ENCODE results near the gene SH3BP2.

The SH3BP2 gene

DNA sequence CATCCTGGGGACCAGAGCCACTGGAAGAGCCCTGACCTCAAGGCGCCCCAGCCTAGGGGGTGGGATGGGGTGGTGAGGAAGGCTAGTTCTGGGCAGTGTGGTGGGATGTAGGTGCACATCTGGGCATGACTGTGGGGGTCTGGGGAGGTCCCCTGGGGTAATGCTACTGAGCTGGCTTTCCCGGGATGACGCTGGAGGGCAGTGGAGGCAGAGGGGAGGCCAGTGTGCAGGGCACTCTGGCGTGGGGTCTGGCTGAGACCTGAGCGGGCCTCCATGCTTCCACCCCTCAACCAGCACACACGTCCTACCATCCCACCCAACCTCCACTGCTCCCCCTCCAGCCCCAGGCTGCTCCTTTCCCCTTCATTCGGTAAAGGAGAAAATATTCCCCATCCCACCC is 4.8 kb upstream of the SH3BP2 start:
- DNase-seq (ENCODE audit: low spot score) = no peak
- in situ Hi-C loops (cut with MboI; ENCODE audit: low pct_unique_long_range_greater_than_20kb, low sequenced_read_pairs, unreplicated experiment) = no loop called here
- TF ChIP-seq, protein P1, sequence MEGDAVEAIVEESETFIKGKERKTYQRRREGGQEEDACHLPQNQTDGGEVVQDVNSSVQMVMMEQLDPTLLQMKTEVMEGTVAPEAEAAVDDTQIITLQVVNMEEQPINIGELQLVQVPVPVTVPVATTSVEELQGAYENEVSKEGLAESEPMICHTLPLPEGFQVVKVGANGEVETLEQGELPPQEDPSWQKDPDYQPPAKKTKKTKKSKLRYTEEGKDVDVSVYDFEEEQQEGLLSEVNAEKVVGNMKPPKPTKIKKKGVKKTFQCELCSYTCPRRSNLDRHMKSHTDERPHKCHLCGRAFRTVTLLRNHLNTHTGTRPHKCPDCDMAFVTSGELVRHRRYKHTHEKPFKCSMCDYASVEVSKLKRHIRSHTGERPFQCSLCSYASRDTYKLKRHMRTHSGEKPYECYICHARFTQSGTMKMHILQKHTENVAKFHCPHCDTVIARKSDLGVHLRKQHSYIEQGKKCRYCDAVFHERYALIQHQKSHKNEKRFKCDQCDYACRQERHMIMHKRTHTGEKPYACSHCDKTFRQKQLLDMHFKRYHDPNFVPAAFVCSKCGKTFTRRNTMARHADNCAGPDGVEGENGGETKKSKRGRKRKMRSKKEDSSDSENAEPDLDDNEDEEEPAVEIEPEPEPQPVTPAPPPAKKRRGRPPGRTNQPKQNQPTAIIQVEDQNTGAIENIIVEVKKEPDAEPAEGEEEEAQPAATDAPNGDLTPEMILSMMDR (IDR thresholded peaks at IDR 0.05; ENCODE audit: extremely low read depth, insufficient read depth, missing control alignments) = no peak

DNA sequence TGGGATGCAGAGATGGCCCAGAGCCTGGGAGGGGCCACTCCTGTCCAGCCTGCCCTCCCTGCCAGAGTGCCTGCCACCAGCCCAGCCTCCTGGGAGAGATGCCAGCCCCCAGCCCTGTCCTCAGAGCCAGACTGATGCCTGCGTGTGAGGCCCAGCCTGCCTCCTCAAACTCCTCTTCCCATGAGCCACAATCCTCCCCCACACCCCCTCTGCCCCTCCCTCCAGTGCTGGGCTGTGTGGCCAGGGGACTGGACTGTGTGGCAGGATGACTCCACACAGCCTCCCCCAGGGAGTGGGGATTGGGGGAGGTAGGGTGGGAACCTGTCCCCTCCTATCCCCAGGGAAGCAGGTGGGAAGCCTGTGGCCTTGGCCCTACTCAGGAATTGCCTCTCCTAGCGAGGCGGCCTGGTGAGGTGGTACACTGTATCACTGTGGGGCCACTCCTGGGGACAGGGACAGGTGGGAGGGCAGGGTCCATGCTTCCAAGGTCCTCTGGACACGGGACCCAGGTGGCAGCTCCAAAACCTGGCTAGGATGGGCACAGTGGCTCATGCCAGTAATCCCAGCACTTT is 4.3 kb upstream of the SH3BP2 start:
- in situ Hi-C loops (cut with MboI; ENCODE audit: low pct_unique_long_range_greater_than_20kb, low sequenced_read_pairs, unreplicated experiment) = no loop called here
- DNase-seq (ENCODE audit: low spot score) = no peak
- TF ChIP-seq, protein P1 (IDR thresholded peaks at IDR 0.05; ENCODE audit: extremely low read depth, insufficient read depth, missing control alignments) = no peak

DNA sequence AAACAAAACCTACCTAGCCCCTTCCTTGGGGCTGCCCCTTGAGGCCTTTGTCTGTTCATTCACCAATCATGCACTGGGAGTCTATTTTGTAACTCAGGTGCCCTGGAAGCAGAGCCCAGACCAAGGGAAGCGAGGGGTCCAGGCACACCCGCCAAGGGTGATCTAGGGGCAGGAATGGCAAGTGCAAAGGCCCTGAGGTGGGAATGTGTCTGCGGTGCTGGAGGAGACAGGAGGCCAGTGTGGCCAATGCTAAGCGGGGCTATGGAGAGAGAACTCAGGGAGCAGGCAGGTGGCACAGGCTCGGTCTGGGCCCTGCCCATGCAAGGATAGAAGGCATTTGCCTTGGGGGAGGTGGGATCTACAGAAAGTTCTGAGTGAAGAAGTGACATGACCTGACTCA is 3.5 kb upstream of the SH3BP2 start:
- TF ChIP-seq, protein P1 (IDR thresholded peaks at IDR 0.05; ENCODE audit: extremely low read depth, insufficient read depth, missing control alignments) = no peak
- DNase-seq (ENCODE audit: low spot score) = no peak
- in situ Hi-C loops (cut with MboI; ENCODE audit: low pct_unique_long_range_greater_than_20kb, low sequenced_read_pairs, unreplicated experiment) = no loop called here

DNA sequence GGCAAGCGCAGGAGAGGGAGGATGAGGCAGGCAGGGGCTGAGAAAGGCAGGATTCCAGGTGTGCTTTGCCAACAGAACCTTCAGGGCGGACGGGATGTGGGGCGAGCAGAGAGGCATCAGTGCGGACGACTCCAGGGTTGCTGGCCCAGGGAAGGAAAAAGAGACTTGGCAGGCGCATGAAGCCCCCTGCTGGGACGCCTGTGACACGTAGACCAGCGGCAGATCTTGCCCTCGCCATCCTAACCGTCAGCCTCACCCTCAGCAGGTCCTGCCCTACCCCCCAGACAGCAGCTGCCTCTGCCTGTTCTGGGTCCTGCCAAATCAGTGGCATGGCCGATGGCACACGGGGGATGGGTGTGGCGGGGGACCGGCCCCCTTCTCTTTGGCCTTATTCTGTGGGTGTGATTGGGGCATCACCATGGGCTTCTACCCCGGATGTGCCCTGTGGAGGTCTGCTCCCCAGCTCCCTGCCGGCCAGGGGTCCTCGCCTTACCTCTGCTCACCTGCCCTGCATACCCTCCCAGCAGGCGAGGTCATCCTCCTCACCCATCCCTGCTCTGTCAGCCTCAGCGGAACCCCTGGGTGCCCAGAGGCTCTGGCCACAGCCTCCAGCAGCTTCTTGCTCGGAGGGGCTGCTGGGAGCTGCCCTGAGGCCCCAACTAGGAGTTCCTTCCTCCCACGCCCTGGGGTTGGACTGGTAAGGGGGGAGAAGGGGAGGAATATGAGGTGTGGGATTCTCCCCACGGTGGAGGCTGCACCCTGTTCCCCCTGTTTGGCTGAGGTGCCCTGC is 2.9 kb upstream of the SH3BP2 start:
- in situ Hi-C loops (cut with MboI; ENCODE audit: low pct_unique_long_range_greater_than_20kb, low sequenced_read_pairs, unreplicated experiment) = no loop called here
- TF ChIP-seq, protein P1 (IDR thresholded peaks at IDR 0.05; ENCODE audit: extremely low read depth, insufficient read depth, missing control alignments) = no peak
- no peak for DNase-seq (ENCODE audit: low spot score)

DNA sequence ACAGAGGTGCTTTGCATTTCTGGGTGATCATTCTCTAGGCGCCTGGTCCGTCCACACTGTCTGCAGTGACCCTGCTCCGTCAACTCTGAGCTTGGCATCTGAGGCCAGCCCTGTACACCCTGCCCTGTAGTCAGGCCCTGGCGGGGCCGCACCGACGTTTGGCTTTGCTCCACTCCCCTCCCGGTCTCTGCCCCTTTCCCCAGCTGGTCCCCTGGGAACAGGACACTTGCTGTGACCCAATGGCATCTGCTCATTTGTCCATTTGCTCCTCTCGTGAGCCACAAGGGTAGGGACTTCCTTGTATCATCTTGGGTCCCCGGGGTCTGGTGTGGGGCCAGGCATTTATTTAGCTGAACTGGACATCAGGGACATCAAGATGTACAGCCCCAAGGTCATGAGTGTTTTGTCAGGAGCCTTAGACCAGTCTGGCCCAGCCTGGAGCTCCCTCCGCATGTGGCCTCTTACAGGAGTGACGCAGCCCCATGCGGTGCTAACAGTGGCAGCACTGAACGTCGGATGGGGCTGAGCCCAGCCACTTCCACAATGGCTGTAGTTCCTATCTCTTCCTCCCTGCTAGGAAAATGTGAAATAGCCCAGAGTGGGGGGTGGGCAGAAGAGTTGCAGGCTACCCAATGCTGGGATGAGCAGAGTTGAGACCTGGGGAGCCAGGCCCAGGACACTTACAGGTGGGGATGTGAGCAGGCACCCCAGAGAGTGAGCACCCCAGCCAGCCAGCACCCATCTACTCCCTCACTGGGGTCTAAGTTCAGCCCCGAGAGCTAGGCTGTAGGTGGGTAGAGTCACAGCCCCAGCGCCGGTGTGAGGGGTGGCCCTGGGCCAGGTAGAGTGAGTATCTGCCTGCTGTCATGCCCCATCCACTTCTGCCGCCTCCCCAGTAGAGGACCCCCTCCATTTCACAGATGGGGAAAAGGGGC is 2.0 kb upstream of the SH3BP2 start:
- in situ Hi-C loops (cut with MboI; ENCODE audit: low pct_unique_long_range_greater_than_20kb, low sequenced_read_pairs, unreplicated experiment) = no loop called here
- TF ChIP-seq, protein P1 (IDR thresholded peaks at IDR 0.05; ENCODE audit: extremely low read depth, insufficient read depth, missing control alignments) = no peak
- DNase-seq (ENCODE audit: low spot score) = no peak

Measured in GM13977 (cell line).